DOHH2 (cell line): ENCODE results near the gene CDKN1A.

Experiments
- H3F3A ChIP-seq: fragments of 200-600 bp; sonication (generic), shearing (Covaris generic); 2 replicates; pipeline ENCODE4 v1.6.0; 2016; ENCODE audit warnings: antibody characterized with exemption, mild to moderate bottlenecking; ENCODE audit not compliant: control insufficient read depth, insufficient read depth
- H3K27ac ChIP-seq: fragments of 200-600 bp; sonication (generic); 2 replicates; pipeline ENCODE4 v1.5.1; 2014; ENCODE audit warnings: low read depth, mild to moderate bottlenecking, low read length, moderate library complexity
- H3K27me3 ChIP-seq: fragments of 200-600 bp; sonication (generic); 2 replicates; pipeline ENCODE4 v1.6.1; 2014; ENCODE audit warnings: mild to moderate bottlenecking, low read length, mixed read lengths; ENCODE audit not compliant: control insufficient read depth
- H3K36me3 ChIP-seq: fragments of 200-600 bp; sonication (generic); 2 replicates; pipeline ENCODE4 v1.6.1; 2014; ENCODE audit warnings: mild to moderate bottlenecking, low read length, moderate library complexity, mixed read lengths; ENCODE audit not compliant: control insufficient read depth
- H3K4me1 ChIP-seq: fragments of 200-600 bp; sonication (generic); 2 replicates; pipeline ENCODE4 v1.6.1; 2014; ENCODE audit warnings: mild to moderate bottlenecking, low read length, mixed read lengths; ENCODE audit not compliant: control insufficient read depth
- H3K4me2 ChIP-seq: fragments of 200-600 bp; sonication (generic); 2 replicates; pipeline ENCODE4 v1.6.0; 2014; ENCODE audit warnings: mild to moderate bottlenecking, low read length, moderate library complexity
- H3K4me3 ChIP-seq: fragments of 200-600 bp; sonication (generic); 2 replicates; pipeline ENCODE4 v1.5.1; 2014; ENCODE audit warnings: mild to moderate bottlenecking, low read length, mixed read lengths
- H3K79me2 ChIP-seq: fragments of 200-600 bp; sonication (generic); 2 replicates; pipeline ENCODE4 v1.6.1; 2014; ENCODE audit warnings: mild to moderate bottlenecking, low read length, mixed read lengths; ENCODE audit not compliant: control insufficient read depth
- H3K9me2 ChIP-seq: fragments of 200-600 bp; sonication (generic); replicated peaks from 2 replicates; pipeline ENCODE4 v1.6.1; 2014; ENCODE audit warnings: mild to moderate bottlenecking, low read length, mixed read lengths; ENCODE audit not compliant: control insufficient read depth
- H3K9me3 ChIP-seq: fragments of 200-600 bp; sonication (generic); 2 replicates; pipeline ENCODE4 v1.6.1; 2014; ENCODE audit warnings: antibody characterized with exemption, low read length, mixed read lengths; ENCODE audit not compliant: control insufficient read depth, insufficient read depth
- H4K20me1 ChIP-seq: fragments of 200-600 bp; sonication (generic); 2 replicates; pipeline ENCODE4 v1.6.0; 2014; ENCODE audit warnings: low read depth, mild to moderate bottlenecking, antibody characterized with exemption, low read length, moderate library complexity; ENCODE audit not compliant: control insufficient read depth, insufficient read depth
- EZH2phosphoT487 ChIP-seq: fragments of 200-600 bp; sonication (generic); IDR thresholded peaks from 2 replicates; pipeline ENCODE4 v1.6.1; 2017; ENCODE audit warnings: borderline replicate concordance, mild to moderate bottlenecking, antibody characterized with exemption, low read length, moderate library complexity, mixed read lengths
- TF ChIP-seq, protein P1 (sequence below): fragments of 200-600 bp; sonication (generic); IDR thresholded peaks from one replicate; pipeline ENCODE4 v1.5.1; 2014; ENCODE audit warnings: antibody characterized with exemption, mild to moderate bottlenecking, low read depth, low read length; ENCODE audit not compliant: poor library complexity, severe bottlenecking

Gene CDKN1A

DNA sequence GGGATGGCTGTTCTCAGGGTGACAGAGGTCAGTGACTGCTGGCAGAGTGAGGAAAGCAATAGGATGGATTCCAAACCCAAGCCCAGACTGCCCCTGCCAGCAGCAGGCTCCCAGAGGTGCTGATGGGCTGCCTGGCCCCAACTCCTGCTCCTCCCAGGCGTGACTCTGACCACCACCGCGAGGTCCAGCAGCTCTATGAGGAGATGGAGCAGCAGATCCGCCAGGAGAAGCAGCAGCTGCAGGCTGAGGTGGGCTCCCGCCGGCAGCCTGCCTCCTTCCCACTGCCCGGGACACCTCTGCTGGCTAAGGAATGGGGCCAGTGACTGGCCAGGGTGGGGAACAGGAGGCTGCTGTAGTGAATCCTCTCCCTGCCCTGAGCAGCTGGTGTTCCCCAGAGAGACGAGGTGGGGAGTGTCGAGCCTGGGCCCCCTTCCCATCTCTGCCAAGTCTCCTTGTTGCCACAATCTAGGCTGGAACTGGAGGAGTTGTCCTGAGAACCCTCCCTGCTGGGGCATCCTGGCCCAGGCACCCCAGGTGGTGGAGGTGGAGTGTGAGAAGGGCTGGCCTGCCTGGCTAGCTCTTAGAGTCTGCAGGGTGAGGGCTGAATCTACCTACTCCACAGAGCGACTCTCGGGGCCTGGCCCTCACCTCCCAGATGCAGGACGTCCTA lies 39.5 kb downstream of the CDKN1A start:
- 0 out of 2 replicates have a peak, but pooled peaks cover 4% of the 10 kb centered on the region for H3K27me3 ChIP-seq
- H3K79me2 ChIP-seq: no peaks in the 10 kb centered on the region
- no peak overlapping the region for H3K4me2 ChIP-seq
- H3F3A ChIP-seq: no peaks in the 10 kb centered on the region
- no peaks in the 10 kb centered on the region for H4K20me1 ChIP-seq
- no peak overlapping the region for H3K27ac ChIP-seq
- no peaks in the 10 kb centered on the region for H3K9me2 ChIP-seq
- peaks cover 19% of the 10 kb centered on the region for H3K4me1 ChIP-seq
- H3K9me3 ChIP-seq: no peaks in the 10 kb centered on the region
- no peak overlapping the region for H3K4me3 ChIP-seq
- TF ChIP-seq, protein P1, sequence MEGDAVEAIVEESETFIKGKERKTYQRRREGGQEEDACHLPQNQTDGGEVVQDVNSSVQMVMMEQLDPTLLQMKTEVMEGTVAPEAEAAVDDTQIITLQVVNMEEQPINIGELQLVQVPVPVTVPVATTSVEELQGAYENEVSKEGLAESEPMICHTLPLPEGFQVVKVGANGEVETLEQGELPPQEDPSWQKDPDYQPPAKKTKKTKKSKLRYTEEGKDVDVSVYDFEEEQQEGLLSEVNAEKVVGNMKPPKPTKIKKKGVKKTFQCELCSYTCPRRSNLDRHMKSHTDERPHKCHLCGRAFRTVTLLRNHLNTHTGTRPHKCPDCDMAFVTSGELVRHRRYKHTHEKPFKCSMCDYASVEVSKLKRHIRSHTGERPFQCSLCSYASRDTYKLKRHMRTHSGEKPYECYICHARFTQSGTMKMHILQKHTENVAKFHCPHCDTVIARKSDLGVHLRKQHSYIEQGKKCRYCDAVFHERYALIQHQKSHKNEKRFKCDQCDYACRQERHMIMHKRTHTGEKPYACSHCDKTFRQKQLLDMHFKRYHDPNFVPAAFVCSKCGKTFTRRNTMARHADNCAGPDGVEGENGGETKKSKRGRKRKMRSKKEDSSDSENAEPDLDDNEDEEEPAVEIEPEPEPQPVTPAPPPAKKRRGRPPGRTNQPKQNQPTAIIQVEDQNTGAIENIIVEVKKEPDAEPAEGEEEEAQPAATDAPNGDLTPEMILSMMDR: no peak
- TF ChIP-seq EZH2phosphoT487: no peak
- no peaks in the 10 kb centered on the region for H3K36me3 ChIP-seq

DNA sequence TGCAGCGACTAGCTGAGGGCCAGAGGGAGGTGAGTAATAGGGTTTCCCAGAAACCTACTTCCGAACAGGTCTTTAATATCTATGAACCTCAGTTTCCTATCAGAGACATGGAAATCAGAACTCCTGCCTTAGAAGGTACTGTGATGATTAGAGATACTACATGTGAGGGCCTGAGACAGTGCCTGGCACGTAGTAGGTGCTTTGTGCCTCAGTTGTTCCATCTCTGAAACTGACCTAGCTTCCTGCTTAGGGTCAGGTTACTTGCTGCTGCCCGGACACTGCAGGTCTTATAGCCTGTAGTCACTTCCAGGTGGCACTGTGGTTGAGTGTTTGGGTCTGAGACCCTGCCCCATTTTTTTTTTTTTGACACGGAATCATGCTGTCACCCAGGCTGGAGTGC lies 40.0 kb downstream of the CDKN1A start:
- H3K4me2 ChIP-seq: no peak overlapping the region
- H3K4me1 ChIP-seq: peaks cover 19% of the 10 kb centered on the region
- no peaks in the 10 kb centered on the region for H4K20me1 ChIP-seq
- H3K9me3 ChIP-seq: no peaks in the 10 kb centered on the region
- H3K79me2 ChIP-seq: no peaks in the 10 kb centered on the region
- no peaks in the 10 kb centered on the region for H3K9me2 ChIP-seq
- no peak overlapping the region for H3K4me3 ChIP-seq
- H3K27ac ChIP-seq: no peak overlapping the region
- TF ChIP-seq EZH2phosphoT487: no peak
- TF ChIP-seq, protein P1: no peak
- H3K36me3 ChIP-seq: no peaks in the 10 kb centered on the region
- H3K27me3 ChIP-seq: 0 out of 2 replicates have a peak, but pooled peaks cover 2% of the 10 kb centered on the region
- no peaks in the 10 kb centered on the region for H3F3A ChIP-seq

DNA sequence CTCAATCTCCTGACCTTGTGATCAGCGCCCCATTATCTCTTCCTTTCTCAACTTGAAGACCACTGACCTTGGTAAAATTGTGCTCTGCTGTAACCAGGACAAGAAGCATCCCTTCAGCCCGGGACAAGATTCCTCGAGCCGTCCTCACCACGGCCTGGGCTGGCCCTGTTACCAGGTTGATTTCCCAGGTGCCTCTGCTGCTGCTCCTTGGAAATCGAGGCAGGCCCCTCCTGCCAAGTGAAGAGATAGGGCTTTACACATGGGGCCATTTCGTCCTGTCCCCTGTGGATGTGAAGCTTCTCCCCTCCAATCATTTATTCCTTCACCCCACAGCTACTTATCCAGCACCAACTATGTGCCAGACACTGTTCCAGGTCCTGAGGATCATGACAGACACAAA lies 40.6 kb downstream of the CDKN1A start:
- Histone ChIP-seq H3K4me3 (no peak overlapping the region), H3K9me2 (no peaks in the 10 kb centered on the region), H3K9me3 (no peaks in the 10 kb centered on the region), H3K79me2 (no peaks in the 10 kb centered on the region), H3K27me3 (no peaks in the 10 kb centered on the region), H3K4me1 (peaks cover 19% of the 10 kb centered on the region), H4K20me1 (no peaks in the 10 kb centered on the region), H3F3A (no peaks in the 10 kb centered on the region), H3K4me2 (peak overlapping the region; percentile 36), H3K27ac (no peak overlapping the region), H3K36me3 (no peaks in the 10 kb centered on the region)
- TF ChIP-seq EZH2phosphoT487: no peak
- TF ChIP-seq, protein P1: no peak
